Measurements from ENCODE around the gene ATP5PB.

ATP5PB gene

DNA sequence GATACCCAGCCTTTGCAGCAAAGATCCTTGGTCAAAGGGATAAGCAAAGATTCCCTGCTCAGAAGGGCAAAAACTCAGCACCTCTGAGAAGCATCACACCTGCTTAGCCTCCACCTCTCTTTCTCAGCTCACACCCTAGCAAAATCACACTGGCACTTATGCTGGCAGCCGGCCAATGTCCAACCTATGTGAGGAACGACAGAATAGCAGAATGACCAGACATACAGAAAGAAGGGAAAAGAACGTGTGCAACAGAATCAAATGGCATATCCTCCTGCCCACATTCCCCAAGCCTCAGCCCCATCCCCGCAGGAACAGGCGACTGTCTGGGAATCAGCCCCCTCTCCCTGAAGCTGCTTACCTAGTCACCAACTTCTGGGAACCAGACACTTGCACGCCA is 54.8 kb downstream of the ATP5PB start:
- H3K4me3 ChIP-seq (ENCODE audit: low read depth, low read length): no peak overlapping the region

DNA sequence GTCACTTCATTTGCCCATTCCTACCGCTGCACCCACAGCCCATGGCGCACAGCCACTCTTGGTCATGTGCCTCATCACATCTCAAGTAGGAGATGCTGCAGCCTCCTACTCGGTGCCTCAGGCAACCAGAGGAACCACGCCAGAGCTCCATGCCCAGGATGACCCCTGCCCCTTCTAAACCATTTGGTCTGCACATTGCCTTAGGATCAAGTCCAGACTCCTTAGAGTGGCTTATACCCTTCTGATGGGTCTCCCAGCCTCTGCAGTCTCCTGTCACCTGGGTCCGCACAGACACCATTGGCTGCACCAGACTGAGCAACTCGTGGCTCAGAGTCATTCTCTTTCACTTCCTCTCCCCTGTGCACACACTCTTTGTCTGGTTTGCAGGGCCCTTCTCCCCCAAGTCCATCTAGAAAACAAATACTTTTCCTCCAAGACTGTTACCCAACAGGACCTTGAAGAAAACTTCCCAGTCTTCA is 56.4 kb downstream of the ATP5PB start:
- H3K4me3 ChIP-seq (ENCODE audit: low read depth, low read length): no peak overlapping the region

DNA sequence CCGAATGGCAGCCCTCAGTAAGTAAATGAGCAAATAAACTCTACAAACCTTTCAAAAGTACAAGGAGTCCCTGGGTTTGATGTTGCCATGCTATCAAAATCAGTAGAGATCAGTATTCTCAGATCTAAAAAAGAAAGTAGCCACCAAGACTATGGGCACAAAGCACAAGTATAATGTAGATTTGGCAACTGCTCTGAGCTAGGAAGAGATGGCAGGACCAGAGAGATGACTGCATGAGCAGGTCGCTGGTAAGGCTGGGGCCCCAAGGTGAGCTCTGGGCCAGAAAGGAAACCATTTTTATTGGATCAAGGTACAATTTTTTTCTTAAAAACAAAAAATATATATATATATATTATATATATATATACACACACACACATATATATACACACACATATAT is 57.3 kb downstream of the ATP5PB start:
- no peak overlapping the region for H3K4me3 ChIP-seq (ENCODE audit: low read depth, low read length)

- H3K4me3 ChIP-seq (ENCODE audit: low read depth, low read length): peak overlapping the region; percentile 31
Measured at GRCh38 chr1:111507411-111508201, 58.3 kb downstream of the ATP5PB start.

DNA sequence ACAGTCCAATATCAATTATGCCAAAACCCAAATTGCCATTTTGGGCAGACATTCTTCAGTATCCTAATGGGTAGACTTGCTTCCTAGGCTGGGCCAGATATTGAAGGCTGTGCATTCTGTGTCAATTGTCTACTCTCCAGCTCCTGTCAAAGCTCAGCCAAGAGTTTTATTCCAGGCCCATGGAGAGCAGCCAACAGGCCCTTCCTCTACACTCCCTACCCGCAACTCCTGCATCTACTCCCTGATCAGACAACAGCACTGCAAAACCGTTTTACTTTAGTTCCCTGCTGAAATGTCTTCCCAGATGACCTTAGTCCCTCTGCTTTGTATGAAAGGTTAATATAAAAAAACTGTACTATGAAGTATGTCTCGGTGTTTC is 60.7 kb downstream of the ATP5PB start:
- no peak overlapping the region for H3K4me3 ChIP-seq (ENCODE audit: low read depth, low read length)

DNA sequence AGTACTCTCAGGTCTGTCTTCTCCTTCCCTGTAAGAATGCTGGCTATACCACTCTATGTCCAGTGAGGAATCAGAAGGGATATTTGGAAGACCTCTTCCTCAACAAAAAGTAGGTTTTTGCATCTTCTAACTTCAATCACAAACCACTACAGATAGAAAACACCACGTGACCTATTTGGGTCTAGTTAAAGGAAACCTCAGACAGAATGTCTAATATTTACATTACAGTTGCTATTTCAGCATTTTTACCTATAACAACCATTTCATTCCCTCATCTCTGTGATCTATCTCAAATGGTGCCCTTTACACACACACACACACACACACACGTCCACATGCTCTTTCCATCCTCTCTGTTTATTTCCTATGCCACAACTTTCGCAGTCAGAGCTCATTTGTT is 62.1 kb downstream of the ATP5PB start:
- H3K4me3 ChIP-seq (ENCODE audit: low read depth, low read length): no peak overlapping the region
